Lower lobe of right lung (tissue), 2 donors: ENCODE measurements around the gene BID. TPM values are rescaled to one million over a fixed set of nuclear protein-coding genes. Genes with fewer than 3 reads are reported as not detected.

Experiments
- ATAC-seq, 2 donors: fragments of 200-7000 bp; cut with Tn5 transposase; one replicate each; pipeline ENCODE4 v1.9.1; 2020 to 2022; ENCODE audit warnings: mild to moderate bottlenecking in 2 of 2, moderate library complexity in 2 of 2
- DNase-seq: peaks from one replicate; pipeline ENCODE4 v3.0.0-alpha.2; 2020
- H3K27ac ChIP-seq: fragments of 200-600 bp; one replicate; pipeline ENCODE4 v1.8.0; 2022
- H3K27me3 ChIP-seq: fragments of 200-600 bp; one replicate; pipeline ENCODE4 v1.8.0; 2022; ENCODE audit warnings: low read depth
- H3K36me3 ChIP-seq: fragments of 200-600 bp; one replicate; pipeline ENCODE4 v1.8.0; 2022; ENCODE audit warnings: mild to moderate bottlenecking
- H3K4me1 ChIP-seq: fragments of 200-600 bp; one replicate; pipeline ENCODE4 v1.8.0; 2022
- H3K4me3 ChIP-seq: fragments of 200-600 bp; one replicate; pipeline ENCODE4 v1.8.0; 2022; ENCODE audit warnings: mild to moderate bottlenecking
- H3K9me3 ChIP-seq: fragments of 200-600 bp; one replicate; pipeline ENCODE4 v1.8.0; 2022
- CTCF ChIP-seq: fragments of 200-600 bp; IDR thresholded peaks from one replicate; pipeline ENCODE4 v1.8.0; 2022; ENCODE audit warnings: antibody characterized with exemption, mild to moderate bottlenecking
- intact Hi-C: fragments of 100-400 bp; cut with DNase I; formaldehyde crosslinking; loops from one replicate; pipeline ENCODE4 v1.11.0; 2022
- long read RNA-seq: library from polyadenylated mRNA; unstranded; transcript quantifications from one replicate; pipeline ENCODE4 v2.0.0, GENCODE V29; 2021
- total RNA-seq: library from RNA; stranded (reverse); fragmentation: NEBNext Ultra II Directional; extraction: Animal tissue kit (Norgen Biotek cat#: 25700); gene quantifications from one replicate; pipeline ENCODE4 v1.2.1, GENCODE V29; 2021
- donor health status: DM: no; HTN: yes; CAD: no; lungs with severe emphysema.

The BID gene
- 34.3 TPM for total RNA-seq
- long read RNA-seq, transcript BID-215 (6 exons, 2,199 nt), result major isoform, 44 of 73 reads
- long read RNA-seq, partial matches to known transcripts, result 0 of 73 reads
- long read RNA-seq, other reads (novel, unspliced or antisense), result 23 of 73 reads

GRCh38 chr22:17774206-17774925 lies at the start of gene BID:
Gene BID (minus strand): TSS chr22:17774469. CDS start chr22:17750116, 24,353 bp downstream.
- ATAC-seq, result peak; percentile 55 to 74
- Histone ChIP-seq H3K36me3 (no peaks in the 10 kb centered on the region), H3K4me3 (peak within 1 kb of the TSS; percentile 75), H3K27ac (peak within 1 kb of the TSS; percentile 75), H3K27me3 (no peaks in the 10 kb centered on the region), H3K4me1 (peaks cover 48% of the 10 kb centered on the region), H3K9me3 (no peaks in the 10 kb centered on the region)
- TF ChIP-seq CTCF, result no peak
- intact Hi-C loops, result no loop called here
- peak; percentile 84 for DNase-seq

- Histone ChIP-seq H3K4me3 (no peak overlapping the region), H3K27me3 (no peaks in the 10 kb centered on the region), H3K9me3 (no peaks in the 10 kb centered on the region), H3K36me3 (peaks cover 33% of the 10 kb centered on the region), H3K27ac (no peak overlapping the region), H3K4me1 (no peaks in the 10 kb centered on the region)
- intact Hi-C loops, result no loop called here
- DNase-seq (no peak), ATAC-seq (no peak)
- no peak for TF ChIP-seq CTCF
Measured at GRCh38 chr22:17823964-17824363, 49.7 kb upstream of the BID start.

- Histone ChIP-seq H3K27me3 (no peaks in the 10 kb centered on the region), H3K27ac (no peak overlapping the region), H3K4me3 (no peak overlapping the region), H3K36me3 (peaks cover 32% of the 10 kb centered on the region), H3K9me3 (no peaks in the 10 kb centered on the region), H3K4me1 (no peaks in the 10 kb centered on the region)
- intact Hi-C loops, result no loop called here
- no peak for TF ChIP-seq CTCF
- DNase-seq, result no peak
- no peak for ATAC-seq
Measured at GRCh38 chr22:17823226-17823625, 49.0 kb upstream of the BID start.

GRCh38 chr22:17822087-17822486 lies 47.8 kb upstream of the BID start:
- Histone ChIP-seq H3K4me3 (no peak overlapping the region), H3K36me3 (peaks cover 31% of the 10 kb centered on the region), H3K27ac (no peak overlapping the region), H3K9me3 (no peaks in the 10 kb centered on the region), H3K27me3 (no peaks in the 10 kb centered on the region), H3K4me1 (no peaks in the 10 kb centered on the region)
- ATAC-seq (no peak), DNase-seq (no peak)
- intact Hi-C loops, result no loop called here
- TF ChIP-seq CTCF, result no peak

GRCh38 chr22:17820879-17821439 lies 46.7 kb upstream of the BID start:
- ATAC-seq, result no peak
- intact Hi-C loops, result no loop called here
- no peaks in the 10 kb centered on the region for H3K4me1 ChIP-seq
- H3K27me3 ChIP-seq, result no peaks in the 10 kb centered on the region
- peaks cover 39% of the 10 kb centered on the region for H3K36me3 ChIP-seq
- no peaks in the 10 kb centered on the region for H3K9me3 ChIP-seq
- H3K27ac ChIP-seq, result no peak overlapping the region
- H3K4me3 ChIP-seq, result no peak overlapping the region
- no peak for TF ChIP-seq CTCF
- DNase-seq, result no peak
